ENCODE results near the gene B3GNT9. TPM values are rescaled to one million over a fixed set of nuclear protein-coding genes. Genes with fewer than 3 reads are reported as not detected.

B3GNT9 gene
- total and polyA plus RNA-seq, 12 donors, result 2.9 to 52.1 (median 19.6) TPM

DNA sequence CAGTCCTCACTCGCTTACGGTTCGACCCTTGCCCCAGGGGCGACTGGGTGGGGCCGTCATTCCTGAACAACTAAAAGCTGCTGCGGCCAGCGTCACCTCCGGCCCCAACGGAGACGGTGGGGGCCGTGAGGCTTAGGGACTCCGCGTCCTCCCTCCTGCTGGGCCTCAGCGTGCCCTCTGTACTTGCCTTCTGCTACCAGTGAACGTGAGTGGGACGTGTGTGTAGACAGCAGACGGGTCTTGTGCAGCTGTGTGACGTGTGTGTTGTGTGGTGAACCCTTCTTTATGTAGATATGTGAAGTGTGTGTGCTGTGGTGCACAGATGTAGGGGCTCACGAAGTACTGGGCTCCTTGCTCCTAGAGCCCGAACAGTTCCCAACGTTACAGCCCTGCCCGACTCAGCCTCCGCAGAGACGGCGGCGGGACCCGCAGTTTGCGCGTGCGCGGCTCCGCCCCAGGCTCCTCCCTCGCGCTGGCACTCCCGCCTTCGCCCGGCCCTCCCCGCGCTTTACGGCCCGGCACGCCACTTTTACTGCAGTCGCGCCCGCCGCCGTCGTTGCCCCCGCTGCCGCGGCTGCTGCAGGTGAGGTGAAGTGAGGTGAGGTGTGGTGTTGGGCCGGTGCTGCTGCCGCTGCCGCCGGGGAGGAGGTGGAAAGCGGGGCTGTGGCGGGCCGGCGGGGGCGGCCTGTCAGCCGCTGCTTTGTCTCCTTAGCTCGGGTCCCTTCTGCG is 41.2 kb downstream of the B3GNT9 start, which contains the start of gene PHAF1:
Gene PHAF1 (plus strand): TSS at position 535 of the 729 bp plus-strand sequence. CDS start 235 bp downstream, outside the sequence.
- DNase-seq, result peak; percentile 91 to 95 (median 92)
- TF ChIP-seq, protein P1, sequence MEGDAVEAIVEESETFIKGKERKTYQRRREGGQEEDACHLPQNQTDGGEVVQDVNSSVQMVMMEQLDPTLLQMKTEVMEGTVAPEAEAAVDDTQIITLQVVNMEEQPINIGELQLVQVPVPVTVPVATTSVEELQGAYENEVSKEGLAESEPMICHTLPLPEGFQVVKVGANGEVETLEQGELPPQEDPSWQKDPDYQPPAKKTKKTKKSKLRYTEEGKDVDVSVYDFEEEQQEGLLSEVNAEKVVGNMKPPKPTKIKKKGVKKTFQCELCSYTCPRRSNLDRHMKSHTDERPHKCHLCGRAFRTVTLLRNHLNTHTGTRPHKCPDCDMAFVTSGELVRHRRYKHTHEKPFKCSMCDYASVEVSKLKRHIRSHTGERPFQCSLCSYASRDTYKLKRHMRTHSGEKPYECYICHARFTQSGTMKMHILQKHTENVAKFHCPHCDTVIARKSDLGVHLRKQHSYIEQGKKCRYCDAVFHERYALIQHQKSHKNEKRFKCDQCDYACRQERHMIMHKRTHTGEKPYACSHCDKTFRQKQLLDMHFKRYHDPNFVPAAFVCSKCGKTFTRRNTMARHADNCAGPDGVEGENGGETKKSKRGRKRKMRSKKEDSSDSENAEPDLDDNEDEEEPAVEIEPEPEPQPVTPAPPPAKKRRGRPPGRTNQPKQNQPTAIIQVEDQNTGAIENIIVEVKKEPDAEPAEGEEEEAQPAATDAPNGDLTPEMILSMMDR (IDR thresholded peaks at IDR 0.05), result no peak
- peak in 1 of 2 donors; percentile 79 for TF ChIP-seq POLR2A (IDR thresholded peaks at IDR 0.05)
- intact Hi-C loops (cut with DNase I), result loop anchor here in 1 of 2 donors (5.0 kb wide), 1 partner anchor 48 kb away; the partner anchor contains the start of genes FBXL8 and TRADD
- H3K27me3 ChIP-seq, result no peaks in the 10 kb centered on the region
- H3K4me3 ChIP-seq, result peak within 1 kb of the TSS; percentile 68 to 89 (median 84)
- H3K36me3 ChIP-seq (replicated peaks in 1 of 2), result no peaks in the 10 kb centered on the region
- 1 to 8% (median 2%) methylated on average over 21 to 63 of the region's 63 CpGs for whole genome bisulfite sequencing, 4 donors
- peaks cover 16 to 26% of the 10 kb centered on the region in 2 donors for H3K4me1 ChIP-seq (replicated peaks in 1 of 2)
- H3K27ac ChIP-seq, result peak within 1 kb of the TSS; percentile 46 to 88 (median 76)
- H3K9me3 ChIP-seq (replicated peaks in 1 of 3), result no peaks in the 10 kb centered on the region

GRCh38 chr16:67108931-67109406 is 41.8 kb downstream of the B3GNT9 start:
- intact Hi-C loops (cut with DNase I), result loop anchor here in 1 of 2 donors (5.0 kb wide), 1 partner anchor 48 kb away; the partner anchor contains the start of genes FBXL8 and TRADD
- WGBS, 4 donors, result 73 to 86% (median 77%) methylated on average over 12 to 18 of the region's 18 CpGs
- no peaks in the 10 kb centered on the region for H3K9me3 ChIP-seq (replicated peaks in 1 of 3)
- H3K27ac ChIP-seq, result peak overlapping the region; percentile 46 to 88 (median 76)
- peak overlapping the region in 2 of 4 donors; percentile 81 to 89 for H3K4me3 ChIP-seq
- H3K27me3 ChIP-seq, result no peaks in the 10 kb centered on the region
- H3K36me3 ChIP-seq (replicated peaks in 1 of 2), result no peaks in the 10 kb centered on the region
- peaks cover 16 to 26% of the 10 kb centered on the region in 2 donors for H3K4me1 ChIP-seq (replicated peaks in 1 of 2)
- peak in 2 of 7 donors; percentile 9 to 25 for DNase-seq
- TF ChIP-seq POLR2A (IDR thresholded peaks at IDR 0.05), result no peak
- TF ChIP-seq, protein P1 (IDR thresholded peaks at IDR 0.05), result no peak

GRCh38 chr16:67108489-67108888 is 42.3 kb downstream of the B3GNT9 start:
- 95 to 97% (median 96%) methylated on average over 6 of the region's 6 CpGs for WGBS, 4 donors
- Histone ChIP-seq H3K4me1 (replicated peaks in 1 of 2) (peaks cover 16 to 26% of the 10 kb centered on the region in 2 donors), H3K27ac (no peak overlapping the region)

GRCh38 chr16:67105881-67106280 is 44.9 kb downstream of the B3GNT9 start:
- DNase-seq, result no peak
- intact Hi-C loops (cut with DNase I), result loop anchor here in 1 of 2 donors (5.0 kb wide), 1 partner anchor 51 kb away; the partner anchor contains the start of genes FBXL8 and TRADD
- Histone ChIP-seq H3K9me3 (replicated peaks in 1 of 3) (no peaks in the 10 kb centered on the region), H3K4me1 (replicated peaks in 1 of 2) (peaks cover 12% of the 10 kb centered on the region in 2 donors), H3K4me3 (no peak overlapping the region), H3K27me3 (no peaks in the 10 kb centered on the region), H3K36me3 (replicated peaks in 1 of 2) (peaks cover 0 to 7% of the 10 kb centered on the region in 2 donors), H3K27ac (no peak overlapping the region)
- TF ChIP-seq POLR2A (IDR thresholded peaks at IDR 0.05), result no peak
- TF ChIP-seq, protein P1 (IDR thresholded peaks at IDR 0.05), result no peak
- WGBS, 4 donors, result 62 to 70% (median 68%) methylated on average over 5 of the region's 5 CpGs

More at GRCh38 chr16:67108489-67108888, 42.3 kb downstream of the B3GNT9 start:
- H3K27me3 ChIP-seq, result no peaks in the 10 kb centered on the region
- intact Hi-C loops (cut with DNase I), result loop anchor here in 1 of 2 donors (5.0 kb wide), 1 partner anchor 49 kb away; the partner anchor contains the start of genes FBXL8 and TRADD
- TF ChIP-seq, protein P1 (IDR thresholded peaks at IDR 0.05), result no peak
- no peak for TF ChIP-seq POLR2A (IDR thresholded peaks at IDR 0.05)
- H3K9me3 ChIP-seq (replicated peaks in 1 of 3), result no peaks in the 10 kb centered on the region
- no peaks in the 10 kb centered on the region for H3K36me3 ChIP-seq (replicated peaks in 1 of 2)
- H3K4me3 ChIP-seq, result no peak overlapping the region
- DNase-seq, result no peak
